ENCODE results near the gene KRT20. TPM values are rescaled to one million over a fixed set of nuclear protein-coding genes. Genes with fewer than 3 reads are reported as not detected.

The KRT20 gene
- polyA plus RNA-seq, 2 of the 4 experiments (the other 2 are of a cell fraction): 0.28 TPM; not detected in 1

DNA sequence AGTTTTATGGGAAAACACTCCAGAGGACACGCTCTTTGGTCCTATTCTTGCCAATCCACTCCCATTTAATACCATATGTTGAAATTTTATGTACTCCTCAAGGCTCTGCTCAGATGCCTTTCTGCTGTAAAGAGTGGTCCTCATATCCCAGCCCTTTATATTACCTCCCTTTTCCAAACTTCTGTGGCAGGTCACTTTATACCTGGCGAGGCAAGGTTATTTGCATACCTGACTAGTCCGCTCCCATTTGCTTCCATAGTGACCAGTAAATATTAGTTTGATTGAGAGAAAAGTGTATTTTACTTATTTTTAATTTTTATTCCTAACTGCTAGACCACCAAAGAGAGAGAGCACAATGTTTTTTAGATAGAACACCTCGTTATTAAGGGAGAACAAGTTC, 35.3 kb downstream of the KRT20 start:
- peak overlapping the region; percentile 72 for H3K4me2 ChIP-seq
- POLR2A ChIA-PET: interaction anchor here (1.0 to 1.5 kb wide), 2 partner anchors 31 kb away, joined by 3 to 4 read pairs; no protein-coding TSS in a partner anchor
- peaks cover 60% of the 10 kb centered on the region for H3K4me1 ChIP-seq
- ATAC-seq (no peak), FAIRE-seq (no peak), DNase-seq (ENCODE audit: low read depth in 1 of 2, low spot score in 1 of 2) (no peak)
- CTCF ChIA-PET: interaction anchor here (1.0 to 21.2 kb wide), 4 partner anchors 230 to 813 kb away, joined by 3 to 418 read pairs (median 16); no protein-coding TSS in a partner anchor
- no peak for TF ChIP-seq TFCP2L1 (CRISPR knock-in tag; IDR thresholded peaks at IDR 0.05)
- TF ChIP-seq MYC (IDR thresholded peaks at IDR 0.05; ENCODE audit: borderline replicate concordance, low read length): no peak
- no peak for TF ChIP-seq JUNB (IDR thresholded peaks at IDR 0.05)
- no peak for TF ChIP-seq ESRRA (IDR thresholded peaks at IDR 0.05; ENCODE audit: borderline replicate concordance, low read length)
- no peak for TF ChIP-seq EHMT2 (IDR thresholded peaks at IDR 0.05; ENCODE audit: low read depth)
- no peak for TF ChIP-seq EP300 (IDR thresholded peaks at IDR 0.05)
- no peak for TF ChIP-seq HDAC2 (IDR thresholded peaks at IDR 0.05)
- TF ChIP-seq, protein P1, sequence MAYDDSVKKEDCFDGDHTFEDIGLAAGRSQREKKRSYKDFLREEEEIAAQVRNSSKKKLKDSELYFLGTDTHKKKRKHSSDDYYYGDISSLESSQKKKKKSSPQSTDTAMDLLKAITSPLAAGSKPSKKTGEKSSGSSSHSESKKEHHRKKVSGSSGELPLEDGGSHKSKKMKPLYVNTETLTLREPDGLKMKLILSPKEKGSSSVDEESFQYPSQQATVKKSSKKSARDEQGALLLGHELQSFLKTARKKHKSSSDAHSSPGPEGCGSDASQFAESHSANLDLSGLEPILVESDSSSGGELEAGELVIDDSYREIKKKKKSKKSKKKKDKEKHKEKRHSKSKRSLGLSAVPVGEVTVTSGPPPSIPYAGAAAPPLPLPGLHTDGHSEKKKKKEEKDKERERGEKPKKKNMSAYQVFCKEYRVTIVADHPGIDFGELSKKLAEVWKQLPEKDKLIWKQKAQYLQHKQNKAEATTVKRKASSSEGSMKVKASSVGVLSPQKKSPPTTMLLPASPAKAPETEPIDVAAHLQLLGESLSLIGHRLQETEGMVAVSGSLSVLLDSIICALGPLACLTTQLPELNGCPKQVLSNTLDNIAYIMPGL (CRISPR knock-in tag; IDR thresholded peaks at IDR 0.05; ENCODE audit: borderline replicate concordance): no peak
- no peak for TF ChIP-seq RARB (CRISPR knock-in tag; IDR thresholded peaks at IDR 0.05)
- TF ChIP-seq, protein P2, sequence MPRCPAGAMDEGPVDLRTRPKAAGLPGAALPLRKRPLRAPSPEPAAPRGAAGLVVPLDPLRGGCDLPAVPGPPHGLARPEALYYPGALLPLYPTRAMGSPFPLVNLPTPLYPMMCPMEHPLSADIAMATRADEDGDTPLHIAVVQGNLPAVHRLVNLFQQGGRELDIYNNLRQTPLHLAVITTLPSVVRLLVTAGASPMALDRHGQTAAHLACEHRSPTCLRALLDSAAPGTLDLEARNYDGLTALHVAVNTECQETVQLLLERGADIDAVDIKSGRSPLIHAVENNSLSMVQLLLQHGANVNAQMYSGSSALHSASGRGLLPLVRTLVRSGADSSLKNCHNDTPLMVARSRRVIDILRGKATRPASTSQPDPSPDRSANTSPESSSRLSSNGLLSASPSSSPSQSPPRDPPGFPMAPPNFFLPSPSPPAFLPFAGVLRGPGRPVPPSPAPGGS (IDR thresholded peaks at IDR 0.05): no peak
- TF ChIP-seq PHF8 (IDR thresholded peaks at IDR 0.05; ENCODE audit: borderline replicate concordance, low read depth): no peak
- TF ChIP-seq, protein P3, sequence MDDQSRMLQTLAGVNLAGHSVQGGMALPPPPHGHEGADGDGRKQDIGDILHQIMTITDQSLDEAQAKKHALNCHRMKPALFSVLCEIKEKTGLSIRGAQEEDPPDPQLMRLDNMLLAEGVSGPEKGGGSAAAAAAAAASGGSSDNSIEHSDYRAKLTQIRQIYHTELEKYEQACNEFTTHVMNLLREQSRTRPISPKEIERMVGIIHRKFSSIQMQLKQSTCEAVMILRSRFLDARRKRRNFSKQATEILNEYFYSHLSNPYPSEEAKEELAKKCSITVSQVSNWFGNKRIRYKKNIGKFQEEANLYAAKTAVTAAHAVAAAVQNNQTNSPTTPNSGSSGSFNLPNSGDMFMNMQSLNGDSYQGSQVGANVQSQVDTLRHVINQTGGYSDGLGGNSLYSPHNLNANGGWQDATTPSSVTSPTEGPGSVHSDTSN (IDR thresholded peaks at IDR 0.05): no peak
- no peak for TF ChIP-seq ZFP36 (IDR thresholded peaks at IDR 0.05; ENCODE audit: borderline replicate concordance, partially characterized antibody)
- TF ChIP-seq, protein P4, sequence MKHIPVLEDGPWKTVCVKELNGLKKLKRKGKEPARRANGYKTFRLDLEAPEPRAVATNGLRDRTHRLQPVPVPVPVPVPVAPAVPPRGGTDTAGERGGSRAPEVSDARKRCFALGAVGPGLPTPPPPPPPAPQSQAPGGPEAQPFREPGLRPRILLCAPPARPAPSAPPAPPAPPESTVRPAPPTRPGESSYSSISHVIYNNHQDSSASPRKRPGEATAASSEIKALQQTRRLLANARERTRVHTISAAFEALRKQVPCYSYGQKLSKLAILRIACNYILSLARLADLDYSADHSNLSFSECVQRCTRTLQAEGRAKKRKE (CRISPR knock-in tag; IDR thresholded peaks at IDR 0.05; ENCODE audit: low read depth): no peak
- TF ChIP-seq NPAS2 (CRISPR knock-in tag; IDR thresholded peaks at IDR 0.05; ENCODE audit: borderline replicate concordance): no peak
- H3K9me3 ChIP-seq: no peaks in the 10 kb centered on the region
- H3K4me3 ChIP-seq: no peak overlapping the region
- H3K27ac ChIP-seq: peak overlapping the region; percentile 66 to 73
- 86% methylated on average over 4 of the region's 4 CpGs for WGBS (ENCODE audit: missing lambda C conversion rate)

DNA sequence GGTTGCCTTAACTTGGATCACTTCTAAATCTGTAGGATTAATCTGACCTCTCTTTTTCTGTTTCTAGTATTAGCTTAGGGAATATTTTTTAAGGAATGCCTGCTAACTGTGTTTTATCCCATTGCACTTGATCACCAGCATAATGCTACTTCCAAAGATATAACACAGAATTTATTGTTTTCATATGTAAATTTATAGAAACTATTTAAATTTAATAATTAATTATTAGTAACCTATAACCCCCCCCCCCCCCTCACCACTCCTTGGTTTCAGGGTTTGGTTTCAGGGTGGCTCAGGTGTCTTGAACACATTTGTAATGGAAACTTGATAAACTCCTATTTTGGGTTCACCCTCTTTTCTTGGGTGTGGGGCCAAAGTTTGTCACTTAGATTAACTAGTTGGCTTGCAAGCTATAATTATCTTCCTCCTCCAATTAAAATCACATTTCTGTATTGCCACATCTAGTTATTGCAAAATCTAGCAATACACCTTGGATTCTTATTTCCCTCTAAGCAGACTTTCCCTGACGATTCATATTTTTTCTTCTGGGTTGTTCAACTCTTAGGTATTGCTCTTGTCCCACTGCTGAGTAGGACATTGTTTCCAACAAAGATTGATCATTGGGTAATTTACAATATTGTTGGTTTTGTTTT, 36.3 kb downstream of the KRT20 start:
- Histone ChIP-seq H3K27ac (peak overlapping the region in 1 of 2 experiments; percentile 66; a peak in 1 of 6 replicates), H3K4me3 (no peak overlapping the region), H3K4me2 (no peak overlapping the region), H3K9me3 (no peaks in the 10 kb centered on the region), H3K4me1 (peaks cover 53% of the 10 kb centered on the region)
- DNase-seq (ENCODE audit: low read depth in 1 of 2, low spot score in 1 of 2) (no peak), ATAC-seq (no peak), FAIRE-seq (peak; percentile 79)
- no peak for TF ChIP-seq RCOR1 (IDR thresholded peaks at IDR 0.05; ENCODE audit: low read depth, low read length)
- TF ChIP-seq, protein P1 (CRISPR knock-in tag; IDR thresholded peaks at IDR 0.05; ENCODE audit: borderline replicate concordance): no peak
- TF ChIP-seq CHD2 (IDR thresholded peaks at IDR 0.05; ENCODE audit: low read length, partially characterized antibody): no peak
- TF ChIP-seq CEBPB (IDR thresholded peaks at IDR 0.05): peak in 1 of 2 experiments; percentile 13; a peak in 1 of 4 replicates
- 85% methylated on average over 1 of the region's 1 CpG for WGBS (ENCODE audit: missing lambda C conversion rate)
- CTCF ChIA-PET: interaction anchor here (1.0 to 21.2 kb wide), 9 partner anchors 9 to 814 kb away, joined by 3 to 418 read pairs (median 10); no protein-coding TSS in a partner anchor
- POLR2A ChIA-PET: interaction anchor here (0.8 to 1.0 kb wide), 2 partner anchors 30 kb away, joined by 3 to 4 read pairs; no protein-coding TSS in a partner anchor
